SK-N-SH treated with all-trans-retinoic acid at 6 μM for 48 hours (cell line): Measurements from ENCODE around the gene GATAD2A.
A peak's percentile ranks its signal among the peaks of the same experiment; 100 is the strongest.

Experiments
- ATAC-seq: fragments of 200-7000 bp; cut with Tn5 transposase; 3 replicates; pipeline ENCODE4 v1.9.1; 2020; ENCODE audit warnings: mild to moderate bottlenecking, moderate library complexity
- BACH2 ChIP-seq: fragments of 250-450 bp; sonication (Bioruptor Pico); IDR thresholded peaks from 2 replicates; pipeline ENCODE4 v1.9.0; 2021; ENCODE audit warnings: mild to moderate bottlenecking, borderline replicate concordance
- CSDC2 ChIP-seq: fragments of 250-450 bp; sonication (Bioruptor Pico); IDR thresholded peaks from 2 replicates; pipeline ENCODE4 v1.5.0; 2020; ENCODE audit warnings: mild to moderate bottlenecking, moderate library complexity
- ESRRG ChIP-seq: fragments of 250-450 bp; sonication (Bioruptor Pico); IDR thresholded peaks from 2 replicates; pipeline ENCODE4 v1.6.1; 2021; ENCODE audit warnings: mild to moderate bottlenecking
- GLIS3 ChIP-seq: fragments of 250-450 bp; sonication (Bioruptor Pico); IDR thresholded peaks from 2 replicates; pipeline ENCODE4 v1.5.0; 2020; ENCODE audit warnings: mild to moderate bottlenecking, moderate library complexity
- ISL1 ChIP-seq: fragments of 250-450 bp; sonication (Bioruptor Pico); IDR thresholded peaks from 2 replicates; pipeline ENCODE4 v2.1.2; 2022; ENCODE audit warnings: mild to moderate bottlenecking, moderate library complexity
- OSR1 ChIP-seq: fragments of 250-450 bp; sonication (Bioruptor Pico); IDR thresholded peaks from 2 replicates; pipeline ENCODE4 v1.8.0; 2022; ENCODE audit warnings: moderate library complexity, mild to moderate bottlenecking, inconsistent platforms
- PPARA ChIP-seq: fragments of 250-450 bp; sonication (Bioruptor Pico); IDR thresholded peaks from 2 replicates; pipeline ENCODE4 v1.5.0; 2020; ENCODE audit warnings: mild to moderate bottlenecking, borderline replicate concordance
- RARB ChIP-seq: fragments of 250-450 bp; sonication (Bioruptor Pico); IDR thresholded peaks from 2 replicates; pipeline ENCODE4 v1.8.0; 2021; ENCODE audit warnings: mild to moderate bottlenecking, moderate library complexity
- SNAI2 ChIP-seq: fragments of 250-450 bp; sonication (Bioruptor Pico); IDR thresholded peaks from 2 replicates; pipeline ENCODE4 v1.5.0; 2020; ENCODE audit warnings: mild to moderate bottlenecking, moderate library complexity
- TCF4 ChIP-seq: fragments of 250-450 bp; sonication (Bioruptor Pico); IDR thresholded peaks from 2 replicates; pipeline ENCODE4 v1.8.0; 2021; ENCODE audit warnings: mild to moderate bottlenecking, moderate library complexity, borderline replicate concordance
- TOX ChIP-seq: fragments of 250-450 bp; sonication (Bioruptor Pico); IDR thresholded peaks from 2 replicates; pipeline ENCODE4 v1.8.0; 2021; ENCODE audit warnings: mild to moderate bottlenecking, moderate library complexity, borderline replicate concordance
- ZFP30 ChIP-seq: fragments of 450-650 bp; formaldehyde crosslinking; IDR thresholded peaks from 2 replicates; pipeline ENCODE4 v1.5.0; 2022; ENCODE audit warnings: mild to moderate bottlenecking, moderate library complexity
- ZNF565 ChIP-seq: fragments of 450-650 bp; formaldehyde crosslinking; conservative IDR thresholded peaks from 2 replicates; pipeline ENCODE4 v1.5.0; 2020; ENCODE audit warnings: low read depth, mild to moderate bottlenecking, moderate library complexity
- ZNF70 ChIP-seq: fragments of 450-650 bp; formaldehyde crosslinking; IDR thresholded peaks from 2 replicates; pipeline ENCODE4 v1.5.0; 2020; ENCODE audit warnings: mild to moderate bottlenecking, moderate library complexity
- ZNF8 ChIP-seq: fragments of 450-650 bp; formaldehyde crosslinking; IDR thresholded peaks from 2 replicates; pipeline ENCODE4 v1.5.0; 2020; ENCODE audit warnings: mild to moderate bottlenecking, moderate library complexity
- TF ChIP-seq, protein P1 (sequence below): fragments of 250-450 bp; sonication (Bioruptor Pico); IDR thresholded peaks from 2 replicates; pipeline ENCODE4 v1.5.1; 2020; ENCODE audit warnings: low read depth, mild to moderate bottlenecking, moderate library complexity
- TF ChIP-seq, protein P2 (sequence below): fragments of 250-450 bp; sonication (Bioruptor Pico); IDR thresholded peaks from 2 replicates; pipeline ENCODE4 v1.8.0; 2021; ENCODE audit warnings: low read depth, mild to moderate bottlenecking, moderate library complexity, borderline replicate concordance
- TF ChIP-seq, protein P3 (sequence below): fragments of 250-450 bp; sonication (Bioruptor Pico); IDR thresholded peaks from 2 replicates; pipeline ENCODE4 v1.8.0; 2020; ENCODE audit warnings: mild to moderate bottlenecking, moderate library complexity, borderline replicate concordance

GATAD2A gene

DNA sequence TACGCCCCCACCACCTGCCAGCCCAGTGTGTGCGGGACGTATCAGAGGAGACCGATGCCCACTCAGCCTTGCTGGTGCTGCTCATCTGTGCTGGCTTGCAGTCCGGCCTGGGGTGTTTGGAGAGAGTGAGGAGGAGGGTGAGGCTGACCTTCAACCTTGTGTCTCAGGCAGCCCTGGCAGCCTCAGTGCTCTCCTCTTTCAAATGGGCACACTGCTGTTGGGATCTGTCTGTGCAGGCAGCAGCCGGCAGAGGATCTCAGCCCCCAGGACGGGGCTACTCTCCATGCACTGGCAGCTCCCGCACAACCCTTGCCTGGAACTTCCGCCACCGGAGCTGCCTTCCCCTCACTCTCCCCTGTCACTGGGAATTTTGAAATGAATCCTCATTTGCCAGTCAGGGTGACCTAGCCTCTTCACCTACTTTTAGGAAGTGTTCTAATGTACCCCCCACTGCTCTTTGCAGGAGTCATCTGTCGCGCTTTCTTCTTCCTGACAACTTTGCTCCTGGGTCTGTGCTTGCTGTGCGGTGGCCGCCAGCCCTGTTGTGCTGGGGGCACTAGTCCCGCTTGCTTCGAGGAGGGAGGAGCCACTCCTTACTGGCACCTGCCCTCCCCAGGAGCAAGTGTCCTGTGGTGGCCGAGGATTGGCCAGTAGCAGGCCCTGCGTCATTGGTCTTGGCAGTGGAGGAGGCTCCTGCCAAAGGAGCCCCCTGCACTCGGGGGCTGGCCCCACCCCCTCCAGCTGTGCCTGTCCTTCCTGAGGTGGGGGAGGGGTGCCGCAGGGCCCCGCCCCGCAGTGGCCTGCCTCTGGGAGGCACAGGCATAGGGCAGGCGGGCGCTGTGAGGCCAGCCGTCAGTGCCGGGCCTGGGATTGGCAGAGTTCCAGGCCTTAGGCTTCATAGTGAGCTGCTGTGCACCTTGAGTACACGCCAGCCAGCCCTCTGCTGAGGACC is 56.5 kb downstream of the GATAD2A start:
- TF ChIP-seq, protein P1, sequence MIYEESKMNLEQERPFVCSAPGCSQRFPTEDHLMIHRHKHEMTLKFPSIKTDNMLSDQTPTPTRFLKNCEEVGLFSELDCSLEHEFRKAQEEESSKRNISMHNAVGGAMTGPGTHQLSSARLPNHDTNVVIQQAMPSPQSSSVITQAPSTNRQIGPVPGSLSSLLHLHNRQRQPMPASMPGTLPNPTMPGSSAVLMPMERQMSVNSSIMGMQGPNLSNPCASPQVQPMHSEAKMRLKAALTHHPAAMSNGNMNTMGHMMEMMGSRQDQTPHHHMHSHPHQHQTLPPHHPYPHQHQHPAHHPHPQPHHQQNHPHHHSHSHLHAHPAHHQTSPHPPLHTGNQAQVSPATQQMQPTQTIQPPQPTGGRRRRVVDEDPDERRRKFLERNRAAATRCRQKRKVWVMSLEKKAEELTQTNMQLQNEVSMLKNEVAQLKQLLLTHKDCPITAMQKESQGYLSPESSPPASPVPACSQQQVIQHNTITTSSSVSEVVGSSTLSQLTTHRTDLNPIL = no peak
- no peak for TF ChIP-seq RARB (CRISPR knock-in tag)
- TF ChIP-seq ZNF8 = no peak
- TF ChIP-seq ZNF565 (CRISPR knock-in tag) = no peak

DNA sequence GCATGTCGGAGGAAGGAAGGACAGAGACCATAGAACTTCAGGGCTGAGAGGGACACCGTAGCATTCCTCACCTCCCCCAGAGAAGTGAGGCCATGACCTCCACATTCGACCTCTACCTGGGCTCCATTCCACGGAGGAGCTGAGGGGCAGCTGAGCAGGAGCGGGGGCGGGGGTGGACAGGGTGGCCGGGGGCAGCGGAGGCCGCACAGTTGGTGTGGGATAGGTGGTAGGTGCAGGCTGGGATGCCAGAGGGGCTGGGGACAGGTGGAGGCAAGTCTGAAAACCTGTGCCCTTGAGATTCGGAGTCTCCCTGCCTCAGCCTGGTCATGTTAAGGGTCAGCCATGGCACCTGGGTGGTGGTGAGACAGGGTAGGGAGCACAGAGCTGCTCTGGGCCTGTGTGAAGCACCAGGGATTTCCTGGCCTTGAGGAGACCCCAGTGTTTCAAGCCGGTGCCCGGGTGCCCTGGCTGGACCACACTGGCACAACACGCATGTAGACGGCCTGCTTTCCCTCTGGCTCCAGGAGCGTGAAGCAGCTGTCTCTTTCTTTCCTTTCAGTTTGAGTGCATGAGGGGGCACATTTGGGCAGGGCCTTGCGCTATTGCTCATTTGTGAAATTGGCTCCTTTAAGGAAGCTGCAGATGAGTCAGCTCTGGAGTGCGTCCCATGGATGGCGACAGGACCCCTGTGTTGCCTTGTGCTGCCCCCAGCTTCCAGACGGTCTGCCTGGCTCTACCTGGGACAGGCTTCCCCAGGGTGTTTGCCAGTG is 58.1 kb downstream of the GATAD2A start:
- ATAC-seq = no peak; the same call in 1 of the 3 replicates
- TF ChIP-seq ESRRG (CRISPR knock-in tag) = no peak
- no peak for TF ChIP-seq ZNF8
- TF ChIP-seq, protein P2, sequence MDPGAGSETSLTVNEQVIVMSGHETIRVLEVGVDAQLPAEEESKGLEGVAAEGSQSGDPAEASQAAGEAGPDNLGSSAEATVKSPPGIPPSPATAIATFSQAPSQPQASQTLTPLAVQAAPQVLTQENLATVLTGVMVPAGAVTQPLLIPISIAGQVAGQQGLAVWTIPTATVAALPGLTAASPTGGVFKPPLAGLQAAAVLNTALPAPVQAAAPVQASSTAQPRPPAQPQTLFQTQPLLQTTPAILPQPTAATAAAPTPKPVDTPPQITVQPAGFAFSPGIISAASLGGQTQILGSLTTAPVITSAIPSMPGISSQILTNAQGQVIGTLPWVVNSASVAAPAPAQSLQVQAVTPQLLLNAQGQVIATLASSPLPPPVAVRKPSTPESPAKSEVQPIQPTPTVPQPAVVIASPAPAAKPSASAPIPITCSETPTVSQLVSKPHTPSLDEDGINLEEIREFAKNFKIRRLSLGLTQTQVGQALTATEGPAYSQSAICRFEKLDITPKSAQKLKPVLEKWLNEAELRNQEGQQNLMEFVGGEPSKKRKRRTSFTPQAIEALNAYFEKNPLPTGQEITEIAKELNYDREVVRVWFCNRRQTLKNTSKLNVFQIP = no peak

More for the DNA sequence above, 56.5 kb downstream of the GATAD2A start:
- peak; percentile 47 for ATAC-seq

DNA sequence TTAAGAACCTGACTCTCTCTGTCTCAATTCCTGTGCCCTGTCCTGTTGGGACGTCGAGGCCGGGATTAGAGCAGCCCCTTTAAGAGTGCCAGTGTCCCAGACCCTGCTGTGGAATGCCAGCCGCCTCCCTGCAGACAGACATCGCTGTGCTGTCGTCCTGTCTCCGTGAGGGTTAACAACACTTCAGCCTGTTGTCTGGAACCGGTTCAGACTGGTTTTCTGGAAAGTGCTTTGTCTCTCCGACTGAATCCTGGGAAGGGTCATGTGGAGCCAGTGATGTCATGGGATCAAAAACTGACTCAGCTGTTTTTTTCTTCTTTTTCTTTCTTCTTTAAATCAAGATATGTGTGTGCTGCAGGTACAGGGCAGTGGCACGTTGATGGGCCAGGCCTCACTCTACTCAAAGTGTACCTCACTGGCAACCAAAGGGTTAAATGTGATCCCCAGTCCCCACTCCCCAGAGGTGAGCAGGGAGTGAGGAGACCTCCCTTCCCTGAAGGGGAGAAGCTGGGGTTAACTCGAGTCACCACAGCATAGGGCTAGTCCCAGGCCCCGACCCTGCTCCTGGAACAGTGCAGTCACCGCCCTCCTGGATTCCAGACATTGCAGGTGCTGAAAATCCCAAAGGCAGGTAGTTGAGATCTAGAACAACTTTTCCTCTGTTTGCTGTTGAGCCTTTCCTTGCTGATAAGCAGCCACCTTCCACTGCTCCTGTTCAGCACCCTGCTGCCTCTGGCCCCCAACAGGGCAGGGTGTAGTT is 59.0 kb downstream of the GATAD2A start:
- TF ChIP-seq BACH2 (CRISPR knock-in tag) (no peak), ZNF70 (CRISPR knock-in tag) (no peak), ZFP30 (no peak), OSR1 (CRISPR knock-in tag) (no peak), TCF4 (CRISPR knock-in tag) (no peak)
- TF ChIP-seq, protein P2 = no peak
- ATAC-seq = no peak

DNA sequence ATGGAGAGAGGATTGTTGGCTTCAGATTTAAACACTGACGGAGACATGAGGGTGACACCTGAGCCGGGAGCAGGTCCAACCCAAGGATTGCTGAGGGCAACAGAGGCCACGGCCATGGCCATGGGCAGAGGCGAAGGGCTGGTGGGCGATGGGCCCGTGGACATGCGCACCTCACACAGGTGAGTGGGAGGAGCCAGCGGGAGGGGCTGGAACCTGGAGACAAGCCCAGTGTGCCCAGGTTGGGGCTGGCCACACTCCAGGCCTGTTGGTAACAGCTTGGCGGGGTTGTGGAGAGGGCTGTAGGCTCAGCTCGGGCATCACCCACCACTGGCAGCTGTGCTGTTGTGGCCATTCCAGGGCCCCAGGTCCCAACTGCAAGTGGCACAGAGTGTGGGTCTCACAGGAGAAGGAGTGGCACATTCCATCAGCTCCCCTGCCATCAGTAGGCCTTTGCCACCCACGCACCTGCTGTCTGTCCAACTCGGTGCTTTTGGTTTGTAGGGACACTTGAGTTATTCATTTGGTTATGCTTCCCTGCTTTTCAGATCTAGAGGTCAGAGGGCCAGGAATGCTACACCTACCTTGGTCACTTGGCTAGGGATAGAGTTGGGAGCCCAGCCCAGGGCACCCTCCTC is 60.1 kb downstream of the GATAD2A start:
- no peak for TF ChIP-seq PPARA (CRISPR knock-in tag)
- no peak for TF ChIP-seq ZNF565 (CRISPR knock-in tag)
- TF ChIP-seq, protein P2 = no peak
- no peak for TF ChIP-seq SNAI2
- TF ChIP-seq OSR1 (CRISPR knock-in tag) = no peak
- no peak for TF ChIP-seq TOX
- TF ChIP-seq ISL1 = no peak
- TF ChIP-seq CSDC2 (CRISPR knock-in tag) = no peak
- TF ChIP-seq GLIS3 (CRISPR knock-in tag) = no peak
- no peak for TF ChIP-seq ZNF8
- TF ChIP-seq ESRRG (CRISPR knock-in tag) = no peak
- TF ChIP-seq, protein P3, sequence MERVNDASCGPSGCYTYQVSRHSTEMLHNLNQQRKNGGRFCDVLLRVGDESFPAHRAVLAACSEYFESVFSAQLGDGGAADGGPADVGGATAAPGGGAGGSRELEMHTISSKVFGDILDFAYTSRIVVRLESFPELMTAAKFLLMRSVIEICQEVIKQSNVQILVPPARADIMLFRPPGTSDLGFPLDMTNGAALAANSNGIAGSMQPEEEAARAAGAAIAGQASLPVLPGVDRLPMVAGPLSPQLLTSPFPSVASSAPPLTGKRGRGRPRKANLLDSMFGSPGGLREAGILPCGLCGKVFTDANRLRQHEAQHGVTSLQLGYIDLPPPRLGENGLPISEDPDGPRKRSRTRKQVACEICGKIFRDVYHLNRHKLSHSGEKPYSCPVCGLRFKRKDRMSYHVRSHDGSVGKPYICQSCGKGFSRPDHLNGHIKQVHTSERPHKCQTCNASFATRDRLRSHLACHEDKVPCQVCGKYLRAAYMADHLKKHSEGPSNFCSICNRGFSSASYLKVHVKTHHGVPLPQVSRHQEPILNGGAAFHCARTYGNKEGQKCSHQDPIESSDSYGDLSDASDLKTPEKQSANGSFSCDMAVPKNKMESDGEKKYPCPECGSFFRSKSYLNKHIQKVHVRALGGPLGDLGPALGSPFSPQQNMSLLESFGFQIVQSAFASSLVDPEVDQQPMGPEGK = no peak
- no peak for TF ChIP-seq ZNF70 (CRISPR knock-in tag)
- TF ChIP-seq ZFP30 = no peak
- TF ChIP-seq, all 23 proteins: peak for 0

More for the DNA sequence above, 60.1 kb downstream of the GATAD2A start:
- ATAC-seq = no peak
